Measurements from ENCODE around the gene YBX2.

GRCh38 chr17:7327056-7327455 is 32.6 kb upstream of the YBX2 start:
- TF ChIP-seq POLR2A (IDR thresholded peaks at IDR 0.05) (no peak), CTCF (IDR thresholded peaks at IDR 0.05) (no peak), EP300 (IDR thresholded peaks at IDR 0.05) (no peak), POLR2AphosphoS5 (IDR thresholded peaks at IDR 0.05) (no peak)
